ENCODE results near the gene CPM.

DNA sequence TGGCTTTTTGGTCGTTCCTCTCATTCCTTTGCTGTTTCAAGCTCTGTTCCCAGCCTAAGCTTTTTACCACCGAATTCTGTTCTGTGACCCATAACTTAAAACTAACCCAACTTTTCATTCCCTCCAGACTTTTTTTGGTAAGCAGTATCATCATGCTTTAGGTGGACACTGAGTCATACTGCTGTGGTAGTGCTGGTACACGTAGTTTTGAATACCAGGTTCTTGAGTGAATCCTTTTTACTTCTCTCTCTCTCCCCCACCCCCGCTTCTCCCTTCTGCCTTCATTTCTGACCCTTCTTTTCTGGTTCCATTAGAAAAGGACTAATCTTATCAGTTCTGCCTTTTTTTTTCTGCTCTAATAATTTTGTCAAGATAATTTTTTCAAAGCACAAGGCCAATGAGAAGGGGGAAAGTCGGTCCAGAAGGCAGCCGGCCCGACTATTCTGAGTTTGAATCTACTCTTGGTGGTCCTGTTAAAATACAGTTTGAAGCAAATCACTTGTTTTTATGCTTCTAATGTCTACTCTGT lies 127.3 kb downstream of the CPM start:
- TF ChIP-seq EZH2 (IDR thresholded peaks at IDR 0.05; ENCODE audit: low read depth) (no peak), CTCF (conservative IDR thresholded peaks at IDR 0.05) (no peak)
